IPS-NIHi7 (cell line): ENCODE data around the gene PTPN11.
"Not testable (repeated sequence)": the region's sequence is repeated elsewhere in the genome, so short reads cannot be mapped to it uniquely, and the experiment has no call there.

Experiments used
- DNase-seq: peaks from one replicate; pipeline ENCODE4 v3.0.0; 2012; ENCODE audit warnings: mixed read lengths; ENCODE audit errors: extremely low spot score

PTPN11 gene

GRCh38 chr12:112409064-112409905 lies 9.5 kb upstream of the PTPN11 start, which contains the start of gene RPL6:
Gene RPL6, minus strand, starts transcription at chr12:112409605. Its CDS starts 949 bp downstream, at chr12:112408656.
- DNase-seq, result peak; percentile 84

DNA sequence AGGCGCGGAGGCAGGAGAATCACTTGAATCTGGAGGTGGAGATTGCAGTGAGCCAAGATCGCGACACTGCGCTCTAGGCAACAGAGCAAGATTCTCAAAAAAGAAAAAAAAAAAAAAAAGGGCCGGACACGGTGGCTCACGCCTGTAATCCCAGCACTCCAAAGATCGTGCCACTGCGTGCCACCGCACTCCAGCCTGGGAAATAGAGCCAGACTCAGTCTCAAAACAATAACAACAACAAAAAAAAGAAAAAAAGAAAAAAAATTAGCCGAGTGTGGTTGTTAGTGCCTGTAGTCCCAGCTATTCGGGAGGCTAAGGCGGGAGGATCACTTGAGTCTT lies 8.9 kb upstream of the PTPN11 start:
- no peak for DNase-seq

DNA sequence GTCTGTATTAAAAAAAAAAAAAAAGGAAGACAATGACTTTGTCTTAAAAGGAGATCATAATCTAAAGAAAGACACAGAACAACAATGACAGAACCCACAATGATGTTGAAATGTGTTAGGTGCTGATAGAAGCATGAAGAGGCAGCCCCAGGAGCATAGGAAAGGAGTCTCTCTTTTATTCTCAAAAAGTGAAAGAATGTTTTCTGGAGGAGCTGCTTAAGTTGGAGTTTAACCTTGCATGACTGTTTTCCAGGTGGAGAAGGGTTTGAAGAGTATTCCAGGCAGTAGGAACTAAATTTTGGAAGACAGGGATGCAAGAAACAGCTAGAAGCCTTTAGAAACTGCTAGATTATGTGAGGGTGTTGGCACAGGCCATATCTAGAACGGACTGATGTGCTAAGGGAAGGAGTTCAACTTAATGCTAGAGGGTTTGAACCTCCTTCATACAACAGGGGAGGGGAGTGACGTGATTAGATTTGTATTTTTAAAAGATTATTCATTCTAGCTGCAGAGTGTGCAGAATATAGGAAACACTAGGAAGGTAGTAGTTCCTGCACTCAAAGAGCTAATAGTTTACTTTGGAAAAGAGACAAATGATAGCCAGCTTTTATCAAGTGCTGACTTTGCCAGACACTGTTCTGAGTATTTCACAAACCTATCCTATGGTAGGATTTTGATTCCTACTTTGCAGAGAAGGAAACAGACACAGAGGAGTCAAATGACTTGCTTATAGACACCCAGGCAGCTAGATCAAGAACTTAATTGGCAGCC lies 4.7 kb upstream of the PTPN11 start:
- DNase-seq, result no peak

DNA sequence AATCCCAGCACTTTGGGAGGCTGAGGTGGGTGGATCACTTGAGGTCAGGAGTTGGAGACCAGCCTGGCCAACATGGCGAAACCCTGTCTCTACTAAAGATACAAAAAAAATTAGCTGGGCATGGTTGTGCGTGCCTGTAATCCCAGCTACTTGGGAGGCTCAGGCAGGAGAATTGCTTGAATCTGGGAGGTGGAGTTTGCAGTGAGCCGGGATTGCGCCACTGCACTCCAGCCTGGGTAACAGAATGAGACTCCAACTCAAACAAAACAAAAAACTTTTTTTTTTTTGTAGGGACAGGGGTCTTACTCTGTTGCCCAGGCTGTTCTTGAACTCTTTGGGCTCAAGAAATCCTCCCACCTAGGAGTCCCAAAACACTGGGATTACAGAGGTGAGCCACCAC lies 3.3 kb upstream of the PTPN11 start:
- not testable (repeated sequence) for DNase-seq

DNA sequence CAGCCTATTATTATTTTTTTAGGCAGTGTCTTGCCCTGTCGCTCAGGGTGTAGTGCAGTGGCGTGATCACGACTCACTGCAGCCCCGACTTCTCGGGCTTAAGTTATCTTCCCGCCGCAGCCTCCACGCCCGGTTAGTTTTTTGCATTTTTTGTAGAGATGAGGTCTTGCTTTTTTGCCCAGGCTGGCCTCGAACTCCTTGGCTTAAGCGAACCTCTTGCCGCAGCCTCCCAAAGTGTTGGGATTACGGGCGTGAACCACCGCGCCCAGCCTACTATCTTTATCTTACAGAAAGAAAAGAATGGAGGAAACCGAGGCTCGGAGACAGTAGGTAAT lies 507 bp upstream of the PTPN11 start:
- no peak for DNase-seq

DNA sequence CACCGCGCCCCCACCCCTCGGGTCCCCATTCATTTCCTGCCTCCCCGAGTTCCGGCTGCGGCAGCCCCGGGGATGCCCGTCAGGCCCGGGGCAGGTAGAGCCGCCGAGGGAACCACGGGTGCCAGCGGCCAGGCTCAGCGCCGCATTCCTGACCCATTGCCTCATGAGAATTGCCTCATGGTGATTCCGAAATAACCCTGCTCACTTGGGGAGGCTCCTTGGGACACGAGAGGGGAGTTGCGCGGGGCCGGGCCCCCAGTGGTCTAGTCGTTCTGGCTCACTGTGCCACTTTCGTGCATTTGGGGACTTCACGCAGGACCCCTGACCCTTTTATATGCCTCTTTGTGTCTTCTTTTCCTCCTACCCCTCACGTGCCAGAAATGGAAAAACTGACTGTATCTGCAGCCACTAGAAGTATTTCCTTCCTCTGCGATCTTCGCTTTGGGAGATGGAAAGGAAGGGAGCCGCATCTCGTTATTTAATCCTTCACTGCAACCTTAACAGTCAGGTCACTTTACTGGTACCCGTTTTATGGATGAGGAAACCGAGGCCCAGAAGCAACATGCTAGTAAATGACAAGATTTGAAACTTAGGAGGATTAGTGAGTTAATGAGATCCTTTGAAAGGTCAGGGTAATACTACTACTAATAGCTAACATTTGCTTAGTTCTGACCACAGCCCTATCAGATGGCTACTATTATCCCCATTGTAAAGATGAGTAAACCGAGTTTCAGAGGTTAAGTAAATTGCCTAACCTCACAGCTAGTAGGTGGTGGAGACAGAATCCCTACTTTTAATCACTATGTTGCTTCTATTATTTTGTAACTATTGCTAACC lies 768 bp downstream of the PTPN11 start:
- DNase-seq, result peak; percentile 69

DNA sequence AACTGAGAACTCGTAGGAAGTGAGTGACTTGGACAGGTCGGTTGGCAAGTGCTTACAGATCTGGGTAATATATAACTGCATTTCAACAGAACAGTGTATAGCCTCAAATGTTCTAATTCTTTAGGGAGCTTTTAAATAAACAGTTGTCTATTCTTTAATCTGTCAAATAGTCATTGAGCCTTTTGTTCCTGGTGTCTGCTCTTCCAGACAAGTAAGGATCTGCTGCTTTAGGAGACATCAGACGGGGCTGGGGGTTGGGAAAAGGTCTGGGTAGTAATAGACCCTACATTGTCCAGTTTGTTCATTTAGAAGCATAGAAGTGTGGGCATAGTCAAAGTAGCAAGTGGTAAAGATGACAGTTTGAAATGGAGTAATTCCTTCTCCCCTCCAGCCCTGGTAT lies 2.0 kb downstream of the PTPN11 start:
- no peak for DNase-seq

GRCh38 chr12:112421363-112421762 lies 2.6 kb downstream of the PTPN11 start:
- DNase-seq, result no peak

- no peak for DNase-seq
These were observed 3.8 kb downstream of the PTPN11 start for GRCh38 chr12:112422531-112422930.

GRCh38 chr12:112424126-112424525 lies 5.4 kb downstream of the PTPN11 start:
- DNase-seq, result no peak

DNA sequence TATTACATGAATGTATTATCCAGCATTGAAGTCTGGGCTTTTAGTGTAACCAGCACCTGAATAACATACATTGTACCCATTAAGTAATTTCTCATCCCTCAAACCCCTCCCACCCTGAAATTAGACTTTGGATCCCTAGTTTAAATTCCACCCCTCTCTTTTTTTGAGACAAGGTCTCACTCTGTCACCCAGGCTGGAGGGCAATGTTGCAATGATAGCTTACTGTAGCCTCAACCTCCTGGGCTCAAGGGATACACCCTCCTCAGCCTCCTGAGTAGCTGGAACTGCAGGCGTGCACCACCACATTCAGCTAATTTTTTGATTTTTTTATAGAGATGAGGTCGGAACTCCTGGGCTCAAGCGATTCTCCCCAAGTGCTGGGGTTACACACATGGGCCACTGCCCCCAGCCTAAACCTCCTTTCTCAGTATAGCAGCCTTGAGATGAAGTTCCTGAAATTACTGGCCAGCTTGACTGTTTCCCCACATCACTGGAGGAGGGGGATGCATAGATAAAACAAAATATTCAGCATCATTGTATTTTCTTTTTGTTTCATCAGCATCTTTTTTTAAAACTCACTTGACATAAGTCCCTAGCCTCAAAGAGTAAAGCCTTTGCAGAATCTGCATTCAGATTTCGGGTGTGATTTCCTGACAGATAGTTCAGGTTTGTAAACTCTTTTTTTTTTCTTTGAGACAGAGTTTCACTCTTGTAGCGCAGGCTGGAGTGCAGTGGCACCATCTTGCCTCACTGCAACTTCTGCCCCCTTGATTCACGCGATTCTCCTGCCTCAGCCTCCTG lies 7.0 kb downstream of the PTPN11 start:
- DNase-seq, result no peak

DNA sequence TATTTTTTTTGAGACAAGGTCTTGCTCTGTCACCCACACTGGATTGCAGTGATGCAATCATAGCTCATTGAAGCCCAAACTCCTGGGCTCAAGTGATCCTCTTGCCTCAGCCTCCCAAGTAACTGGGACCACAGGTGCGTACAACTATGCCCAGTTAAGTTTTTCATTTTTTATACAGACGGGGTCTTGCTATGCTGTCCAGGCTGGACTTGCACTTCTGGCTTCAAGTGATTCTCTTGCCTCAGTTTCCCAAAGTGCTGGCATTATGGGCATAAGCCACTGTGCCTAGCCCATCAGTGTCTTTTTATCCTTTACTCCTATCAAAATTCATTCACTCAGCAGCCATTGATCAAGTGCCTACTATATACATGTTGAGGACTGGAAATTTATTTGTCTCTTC lies 9.0 kb downstream of the PTPN11 start:
- DNase-seq, result no peak

- DNase-seq, result no peak
These were observed 12.2 kb downstream of the PTPN11 start for GRCh38 chr12:112430929-112431328.

GRCh38 chr12:112431965-112432364 lies 13.2 kb downstream of the PTPN11 start:
- no peak for DNase-seq

DNA sequence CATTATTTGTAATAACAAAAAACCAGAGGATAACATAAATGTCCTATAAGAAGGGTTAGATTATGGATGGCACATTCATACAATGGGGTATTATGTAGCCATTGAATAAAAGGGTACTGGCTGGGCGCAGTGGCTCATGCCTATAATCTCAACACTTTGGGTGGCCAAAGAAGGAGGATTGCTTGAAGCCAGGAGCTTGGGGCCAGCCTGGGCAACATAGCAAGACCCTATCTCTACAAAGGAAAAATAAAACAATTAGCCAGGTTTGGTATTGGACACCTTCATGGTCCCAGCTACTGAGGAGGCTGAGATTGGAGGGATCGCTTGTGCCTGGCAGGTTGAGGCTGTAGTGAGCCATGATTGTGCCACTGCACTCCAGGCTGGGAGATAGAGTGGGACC lies 14.8 kb downstream of the PTPN11 start:
- no peak for DNase-seq

- DNase-seq, result not testable (repeated sequence)
These were observed 19.9 kb downstream of the PTPN11 start for GRCh38 chr12:112438645-112439044.

GRCh38 chr12:112439769-112440168 lies 21.0 kb downstream of the PTPN11 start:
- no peak for DNase-seq

DNA sequence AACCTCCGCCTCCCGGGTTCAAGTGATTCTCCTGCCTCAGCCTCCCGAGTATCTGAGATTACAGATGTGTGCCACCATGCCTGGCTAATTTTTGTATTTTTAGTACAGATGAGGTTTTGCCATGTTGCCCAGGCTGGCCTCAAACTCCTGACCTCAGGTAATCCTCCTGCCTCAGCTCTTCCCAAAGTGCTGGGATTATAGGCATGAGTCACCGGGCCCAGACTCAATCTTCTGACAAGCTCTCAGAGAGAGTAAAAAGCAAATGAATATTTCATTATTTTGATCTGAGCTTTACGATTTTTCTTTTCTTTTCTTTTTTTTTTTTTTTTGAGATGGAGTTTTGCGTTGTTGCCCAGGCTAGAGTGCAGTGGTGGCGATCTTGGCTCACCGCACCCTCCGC lies 21.9 kb downstream of the PTPN11 start:
- DNase-seq, result not testable (repeated sequence)

- no peak for DNase-seq
These were observed 25.2 kb downstream of the PTPN11 start for GRCh38 chr12:112443916-112444315.

DNA sequence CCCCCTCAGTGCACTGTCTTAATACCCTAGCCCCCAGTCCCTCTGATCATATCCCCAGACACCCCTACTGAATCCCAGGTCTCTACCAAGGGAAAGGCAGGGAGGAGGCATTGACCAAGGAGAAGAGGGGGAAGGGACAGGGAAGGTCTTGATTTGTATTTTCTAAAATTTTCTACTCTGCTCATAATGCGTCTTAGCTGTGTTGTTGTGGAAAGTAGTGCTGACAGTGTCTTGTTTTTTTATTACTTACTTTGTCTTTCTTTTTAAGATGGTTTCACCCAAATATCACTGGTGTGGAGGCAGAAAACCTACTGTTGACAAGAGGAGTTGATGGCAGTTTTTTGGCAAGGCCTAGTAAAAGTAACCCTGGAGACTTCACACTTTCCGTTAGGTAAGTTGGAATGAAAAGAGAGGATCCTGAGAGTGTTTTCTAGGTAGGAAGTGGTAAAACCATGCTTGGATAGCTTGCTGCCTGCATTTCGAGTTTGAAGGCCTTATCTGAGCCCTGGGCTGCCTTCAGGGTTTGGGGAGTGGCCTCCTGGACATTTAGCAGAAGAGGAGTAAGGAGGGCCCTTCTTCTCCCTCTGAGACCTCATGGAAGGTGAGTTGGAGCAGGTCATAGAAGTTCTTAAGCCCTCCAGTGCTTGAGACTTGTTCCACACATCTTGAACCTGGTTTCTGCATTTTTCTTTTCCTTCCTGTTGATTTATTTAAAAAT lies 27.4 kb downstream of the PTPN11 start:
- no peak for DNase-seq

- DNase-seq, result no peak
These were observed 28.4 kb downstream of the PTPN11 start for GRCh38 chr12:112447106-112447505.
